GM21825 (cell line): ENCODE measurements around the gene CDC34.

Experiments used
- ATAC-seq: cut with Tn5 transposase; IDR thresholded peaks from one replicate; pipeline ENCODE4 v1.9.1; 2021; ENCODE audit warnings: mild to moderate bottlenecking, moderate library complexity; ENCODE audit not compliant: unreplicated experiment

CDC34 gene

DNA sequence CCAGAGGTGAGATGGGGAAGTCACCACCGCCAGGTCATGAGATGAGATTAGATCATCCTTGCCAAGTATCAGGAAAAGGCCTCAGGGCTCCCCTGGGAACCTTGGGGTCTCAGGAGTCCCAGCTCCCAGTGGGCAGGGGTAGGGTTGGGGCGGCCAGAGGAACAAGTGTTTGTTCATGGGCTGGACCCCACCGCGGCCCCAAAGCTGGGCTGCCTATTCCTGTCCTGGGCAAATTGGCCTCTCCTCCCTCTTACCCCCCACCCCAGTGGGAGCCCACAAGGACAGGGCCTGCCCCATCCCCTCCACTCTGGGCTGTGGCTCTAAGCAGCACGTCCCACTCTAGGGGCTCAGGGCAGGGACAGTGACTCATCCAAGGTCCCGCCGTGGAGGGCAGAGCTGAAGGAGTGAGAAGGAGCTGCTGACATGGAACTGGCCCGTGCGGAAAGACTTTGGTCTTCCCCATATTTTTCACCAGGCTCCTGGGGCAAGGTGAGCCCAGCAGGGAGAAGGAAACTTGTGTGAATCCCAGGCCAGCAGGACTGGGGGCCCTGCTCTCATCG is 54.1 kb downstream of the CDC34 start:
- ATAC-seq, result no peak

DNA sequence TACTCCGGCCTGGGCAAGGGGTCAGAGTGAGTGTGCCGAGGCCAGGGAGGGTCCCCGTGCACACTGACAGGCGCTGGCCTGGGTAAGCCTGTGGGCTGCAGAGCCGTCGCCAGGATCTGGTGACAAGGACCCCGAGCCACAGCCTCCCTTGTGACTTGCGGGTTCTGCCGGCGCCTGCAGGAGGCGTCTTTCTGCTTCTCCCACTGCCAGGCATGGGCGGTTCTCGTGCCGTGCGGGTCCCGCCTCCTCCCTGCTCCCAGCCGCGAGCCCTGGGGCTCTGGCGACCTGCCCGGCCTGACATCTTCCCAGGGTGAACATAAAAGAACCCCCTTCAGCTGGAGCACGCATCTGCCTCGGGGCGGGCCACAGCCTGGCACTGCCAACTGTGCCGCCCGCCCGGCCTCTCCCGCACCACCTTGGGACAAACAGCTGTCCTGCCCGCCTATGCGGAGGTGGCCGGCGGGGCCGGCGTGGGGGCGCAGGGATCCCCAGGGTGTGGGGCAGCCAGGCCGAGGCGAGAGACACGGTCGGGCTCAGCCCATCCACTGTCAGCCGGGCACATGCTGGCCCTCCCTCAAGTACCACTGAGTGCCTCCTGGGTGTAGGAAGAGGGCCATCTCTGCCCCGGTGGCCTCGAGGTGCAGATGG is 56.7 kb downstream of the CDC34 start:
- no peak for ATAC-seq

DNA sequence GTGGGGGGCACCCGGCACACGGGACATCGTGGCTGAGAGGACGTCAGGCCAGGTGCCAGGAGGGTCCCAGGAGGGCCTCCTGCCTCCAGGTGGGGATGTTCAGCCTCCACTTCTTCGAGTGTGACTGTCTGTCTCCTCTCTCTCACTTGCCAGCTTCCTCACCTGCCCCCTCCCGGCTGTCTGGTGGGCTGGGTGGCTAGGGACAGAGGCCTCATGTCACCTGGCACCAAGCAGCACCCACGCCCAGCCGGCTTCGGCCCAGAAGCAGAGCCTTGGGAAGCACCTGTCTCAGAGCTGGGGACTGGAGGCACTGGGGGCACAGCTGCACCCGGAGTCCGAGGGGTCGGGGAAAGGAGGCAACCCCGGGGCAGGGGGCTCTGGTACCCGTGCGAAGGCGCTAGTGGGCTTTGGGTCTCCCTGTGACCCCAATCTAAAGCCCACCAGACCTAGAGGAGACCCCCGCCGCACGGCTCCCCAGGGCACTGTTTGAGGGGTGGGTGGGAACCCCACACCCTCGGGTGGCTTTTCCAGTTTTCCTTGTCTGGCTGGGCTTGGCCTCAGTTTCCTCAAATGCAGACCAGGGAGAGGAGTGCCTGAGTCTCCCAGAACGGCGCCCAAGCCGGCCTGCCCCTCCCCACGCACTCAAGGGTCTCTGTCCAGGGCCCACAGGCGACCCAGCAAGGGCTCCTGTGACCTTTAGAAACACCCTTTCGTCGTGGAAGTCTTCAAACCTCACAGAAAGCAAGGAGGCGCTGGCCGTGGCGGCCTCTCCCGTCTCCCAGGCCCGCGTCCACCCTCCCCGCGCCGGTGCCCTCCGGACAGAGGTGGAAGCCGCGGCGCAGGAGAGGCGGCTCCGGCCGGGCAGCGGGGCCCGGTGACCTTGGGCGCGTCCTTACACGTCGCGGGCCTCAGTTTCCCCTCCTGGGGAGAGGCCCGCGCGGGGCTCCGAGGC is 57.5 kb downstream of the CDC34 start:
- no peak for ATAC-seq

DNA sequence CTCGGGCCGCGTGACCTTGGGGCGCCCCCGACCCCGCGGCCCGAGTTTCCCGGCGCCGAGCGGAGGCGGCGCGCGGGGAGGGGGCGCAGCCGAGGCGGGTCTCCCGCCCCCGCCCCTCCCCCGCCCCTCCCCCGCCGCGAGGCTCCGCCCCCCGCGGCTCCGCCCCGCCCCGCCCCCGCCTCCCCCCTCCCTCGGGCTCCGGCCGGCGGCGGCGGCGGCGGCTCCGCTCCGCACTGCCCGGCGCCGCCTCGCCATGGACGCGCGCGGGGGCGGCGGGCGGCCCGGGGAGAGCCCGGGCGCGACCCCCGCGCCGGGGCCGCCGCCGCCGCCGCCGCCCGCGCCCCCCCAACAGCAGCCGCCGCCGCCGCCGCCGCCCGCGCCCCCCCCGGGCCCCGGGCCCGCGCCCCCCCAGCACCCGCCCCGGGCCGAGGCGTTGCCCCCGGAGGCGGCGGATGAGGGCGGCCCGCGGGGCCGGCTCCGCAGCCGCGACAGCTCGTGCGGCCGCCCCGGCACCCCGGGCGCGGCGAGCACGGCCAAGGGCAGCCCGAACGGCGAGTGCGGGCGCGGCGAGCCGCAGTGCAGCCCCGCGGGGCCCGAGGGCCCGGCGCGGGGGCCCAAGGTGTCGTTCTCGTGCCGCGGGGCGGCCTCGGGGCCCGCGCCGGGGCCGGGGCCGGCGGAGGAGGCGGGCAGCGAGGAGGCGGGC is 58.3 kb downstream of the CDC34 start, which contains the start of gene HCN2:
HCN2 (plus strand) TSS at position 189 of the 703 bp plus-strand sequence; CDS start at position 254, 65 bp downstream.
- no peak for ATAC-seq

DNA sequence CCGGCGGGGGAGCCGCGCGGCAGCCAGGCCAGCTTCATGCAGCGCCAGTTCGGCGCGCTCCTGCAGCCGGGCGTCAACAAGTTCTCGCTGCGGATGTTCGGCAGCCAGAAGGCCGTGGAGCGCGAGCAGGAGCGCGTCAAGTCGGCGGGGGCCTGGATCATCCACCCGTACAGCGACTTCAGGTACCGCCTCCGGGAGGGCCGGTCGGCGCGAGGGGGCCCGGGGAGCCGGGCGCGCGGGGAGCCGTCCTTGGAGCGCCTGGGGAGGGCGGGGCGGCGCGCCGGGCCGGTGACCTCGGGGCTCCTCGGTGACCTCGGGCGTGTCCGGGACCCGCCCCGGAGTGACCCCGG is 58.8 kb downstream of the CDC34 start:
- ATAC-seq, result no peak

DNA sequence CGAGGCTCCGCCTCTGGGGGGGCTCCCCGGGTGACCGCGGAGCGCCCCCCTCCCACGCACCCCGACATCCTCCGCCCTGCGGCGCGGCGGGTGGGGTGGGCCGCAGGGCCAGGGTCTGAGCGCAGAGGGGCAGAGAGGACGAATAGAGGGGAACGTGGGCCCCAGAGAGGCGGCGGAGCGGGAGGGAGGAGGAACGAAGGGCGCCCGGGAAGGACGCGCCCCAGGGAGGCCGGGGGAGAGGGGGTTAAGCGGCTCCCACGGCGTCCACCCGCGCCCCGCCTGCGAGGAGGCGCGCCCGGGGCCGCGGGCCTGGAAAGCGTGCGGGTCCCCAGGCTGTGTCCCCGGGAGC is 59.2 kb downstream of the CDC34 start:
- ATAC-seq, result no peak

DNA sequence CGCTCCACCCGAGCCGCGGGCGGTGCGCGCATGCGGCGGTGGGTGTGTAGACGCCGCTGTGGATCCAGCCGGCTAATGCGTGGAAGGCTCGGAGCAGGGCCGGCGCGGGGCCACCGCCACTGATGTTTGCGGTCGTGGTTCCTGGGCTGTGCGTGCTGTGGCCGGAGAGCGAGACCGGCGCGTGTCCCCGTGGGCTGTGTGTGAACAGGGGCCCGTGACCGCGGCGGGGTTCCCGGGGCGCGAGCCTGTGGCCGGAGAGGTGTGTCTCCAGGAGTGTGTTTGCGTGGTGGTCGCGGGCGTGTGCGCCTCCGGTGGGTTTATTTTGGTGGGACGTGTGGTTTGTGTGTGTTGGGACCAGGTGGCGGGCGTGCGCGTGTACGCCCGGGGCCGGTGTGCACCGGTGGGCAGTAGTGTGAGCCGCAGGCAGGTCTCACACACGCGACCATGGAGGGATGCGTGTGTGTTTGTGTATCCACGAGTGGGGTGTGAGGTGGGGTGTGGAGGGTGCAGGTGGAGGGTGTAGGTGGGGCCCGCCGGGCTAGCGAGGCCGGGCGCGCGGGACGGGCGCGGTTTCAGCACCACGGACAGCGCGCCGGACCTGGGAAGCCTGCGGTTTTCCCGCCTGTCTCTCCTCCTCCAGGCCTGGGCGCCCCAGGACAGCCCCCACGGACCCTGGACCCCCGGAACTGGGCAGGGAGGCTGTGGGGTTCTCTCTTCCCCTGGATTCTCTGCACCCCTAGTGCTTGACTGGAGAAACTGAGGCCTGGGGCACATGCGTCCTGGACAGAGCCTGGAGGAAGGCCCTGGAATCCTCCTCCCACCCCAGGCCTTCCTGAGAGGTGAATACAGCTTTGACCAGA is 59.8 kb downstream of the CDC34 start:
- ATAC-seq, result no peak
